AG08396 (cell line): Measurements from ENCODE around the gene PLCB2.

Experiments used
- DNase-seq: peaks from one replicate; pipeline ENCODE4 v3.0.0; 2012; ENCODE audit warnings: low spot score, mixed read lengths

Gene PLCB2

GRCh38 chr15:40269604-40270003, 38.1 kb downstream of the PLCB2 start:
- no peak for DNase-seq

GRCh38 chr15:40267670-40268069, 40.1 kb downstream of the PLCB2 start:
- no peak for DNase-seq

GRCh38 chr15:40266828-40267304, 40.9 kb downstream of the PLCB2 start:
- peak; percentile 95 for DNase-seq

GRCh38 chr15:40265875-40266274, 41.9 kb downstream of the PLCB2 start:
- no peak for DNase-seq

- no peak for DNase-seq
Observed at GRCh38 chr15:40265355-40265754, 42.4 kb downstream of the PLCB2 start.

GRCh38 chr15:40264321-40265153, 43.2 kb downstream of the PLCB2 start:
- no peak for DNase-seq

- DNase-seq: peak; percentile 74
Observed at GRCh38 chr15:40263024-40263754, 44.5 kb downstream of the PLCB2 start.

- DNase-seq: no peak
Observed at GRCh38 chr15:40259021-40259420, 48.7 kb downstream of the PLCB2 start.

GRCh38 chr15:40258544-40258943, 49.2 kb downstream of the PLCB2 start:
- no peak for DNase-seq

- no peak for DNase-seq
Observed at GRCh38 chr15:40257656-40258450, 49.9 kb downstream of the PLCB2 start.

GRCh38 chr15:40256638-40257235, 51.0 kb downstream of the PLCB2 start:
- no peak for DNase-seq

GRCh38 chr15:40255033-40255432, 52.7 kb downstream of the PLCB2 start:
- no peak for DNase-seq

GRCh38 chr15:40254452-40254851, 53.3 kb downstream of the PLCB2 start:
- no peak for DNase-seq

GRCh38 chr15:40253167-40253790, 54.5 kb downstream of the PLCB2 start:
- DNase-seq: no peak

- DNase-seq: no peak
Observed at GRCh38 chr15:40252438-40253166, 55.1 kb downstream of the PLCB2 start.

GRCh38 chr15:40252141-40252437, 55.6 kb downstream of the PLCB2 start:
- DNase-seq: no peak

- DNase-seq: no peak
Observed at GRCh38 chr15:40251486-40252140, 56.1 kb downstream of the PLCB2 start.

- no peak for DNase-seq
Observed at GRCh38 chr15:40250771-40251483, 56.8 kb downstream of the PLCB2 start.

- DNase-seq: no peak
Observed at GRCh38 chr15:40250304-40250656, 57.5 kb downstream of the PLCB2 start.
